KBM-7 (cell line): ENCODE measurements around the gene KLHL29.

ENCODE experiments used
- DNase-seq: peaks from one replicate; pipeline ENCODE4 v3.0.0-alpha.2; 2015
- in situ Hi-C: fragments of 300-500 bp; cut with MboI; formaldehyde crosslinking; loops from 2 replicates; pipeline ENCODE4 v1.14.3; 2020; ENCODE audit warnings: low sequenced_read_pairs, low pct_unique_long_range_greater_than_20kb, mixed read lengths

Gene KLHL29

GRCh38 chr2:23642516-23642915 is 257.5 kb downstream of the KLHL29 start:
- in situ Hi-C loops = no loop called here
- no peak for DNase-seq

GRCh38 chr2:23645230-23645808 is 260.3 kb downstream of the KLHL29 start:
- in situ Hi-C loops = no loop called here
- no peak for DNase-seq

GRCh38 chr2:23647563-23647962 is 262.6 kb downstream of the KLHL29 start:
- in situ Hi-C loops = no loop called here
- no peak for DNase-seq

- in situ Hi-C loops = no loop called here
- no peak for DNase-seq
Observed at GRCh38 chr2:23649303-23649702, 264.3 kb downstream of the KLHL29 start.

- in situ Hi-C loops = no loop called here
- DNase-seq = no peak
Observed at GRCh38 chr2:23649819-23650218, 264.8 kb downstream of the KLHL29 start.

- no peak for DNase-seq
- in situ Hi-C loops = no loop called here
Observed at GRCh38 chr2:23651187-23652080, 266.5 kb downstream of the KLHL29 start.

- DNase-seq = no peak
- in situ Hi-C loops = no loop called here
Observed at GRCh38 chr2:23653326-23653725, 268.3 kb downstream of the KLHL29 start.

GRCh38 chr2:23654756-23655155 is 269.8 kb downstream of the KLHL29 start:
- no peak for DNase-seq
- in situ Hi-C loops = no loop called here

GRCh38 chr2:23655934-23656596 is 271.1 kb downstream of the KLHL29 start:
- DNase-seq = no peak
- in situ Hi-C loops = no loop called here

- in situ Hi-C loops = no loop called here
- DNase-seq = no peak
Observed at GRCh38 chr2:23656597-23656973, 271.6 kb downstream of the KLHL29 start.

- no peak for DNase-seq
- in situ Hi-C loops = no loop called here
Observed at GRCh38 chr2:23657371-23657770, 272.4 kb downstream of the KLHL29 start.

- in situ Hi-C loops = no loop called here
- no peak for DNase-seq
Observed at GRCh38 chr2:23657934-23658333, 273.0 kb downstream of the KLHL29 start.

- DNase-seq = no peak
Observed at GRCh38 chr2:23658466-23658942, 273.5 kb downstream of the KLHL29 start.

GRCh38 chr2:23659328-23659727 is 274.3 kb downstream of the KLHL29 start:
- no peak for DNase-seq

More at GRCh38 chr2:23658466-23658942, 273.5 kb downstream of the KLHL29 start:
- in situ Hi-C loops = no loop called here

GRCh38 chr2:23659773-23660172 is 274.8 kb downstream of the KLHL29 start:
- DNase-seq = no peak
- in situ Hi-C loops = no loop called here

More at GRCh38 chr2:23659328-23659727, 274.3 kb downstream of the KLHL29 start:
- in situ Hi-C loops = no loop called here

- in situ Hi-C loops = no loop called here
- no peak for DNase-seq
Observed at GRCh38 chr2:23660237-23660636, 275.3 kb downstream of the KLHL29 start.

GRCh38 chr2:23661276-23662050 is 276.5 kb downstream of the KLHL29 start:
- in situ Hi-C loops = no loop called here
- no peak for DNase-seq

GRCh38 chr2:23662466-23662865 is 277.5 kb downstream of the KLHL29 start:
- in situ Hi-C loops = no loop called here
- DNase-seq = no peak
